H7 (cell line): ENCODE results near the gene CANT1. TPM values are rescaled to one million over a fixed set of nuclear protein-coding genes. Genes with fewer than 3 reads are reported as not detected.
"Not testable (repeated sequence)": the region's sequence is repeated elsewhere in the genome, so short reads cannot be mapped to it uniquely, and the experiment has no call there.

Experiments used
- DNase-seq: peaks from one replicate; pipeline ENCODE4 v3.0.0; 2012
- H3K27me3 ChIP-seq: 2 replicates; pipeline ENCODE4 v1.6.0; 2011; ENCODE audit warnings: mild to moderate bottlenecking, low read length; ENCODE audit not compliant: control insufficient read depth, insufficient read depth
- H3K36me3 ChIP-seq: replicated peaks from 2 replicates; pipeline ENCODE4 v1.5.1; 2011; ENCODE audit warnings: low read length; ENCODE audit not compliant: control insufficient read depth, insufficient read depth
- H3K4me3 ChIP-seq: 2 replicates; pipeline ENCODE4 v1.5.1; 2011; ENCODE audit warnings: low read depth, mild to moderate bottlenecking, control low read depth, low read length, moderate library complexity; ENCODE audit not compliant: insufficient read depth
- total RNA-seq: library from RNA; depleted of rRNA; stranded (reverse); fragments of >200 nt; shearing (Covaris generic); gene quantifications from 2 replicates; pipeline ENCODE4 v1.2.3, GENCODE V29; 2014

Gene CANT1
- total RNA-seq, 1 experiment from 2014 or later, result 29.6 TPM

GRCh38 chr17:79036596-79036995 is 27.0 kb upstream of the CANT1 start:
- no peaks in the 10 kb centered on the region for H3K36me3 ChIP-seq
- DNase-seq, result no peak
- no peak overlapping the region for H3K4me3 ChIP-seq
- no peaks in the 10 kb centered on the region for H3K27me3 ChIP-seq

GRCh38 chr17:79036181-79036580 is 26.6 kb upstream of the CANT1 start:
- no peak for DNase-seq
- no peaks in the 10 kb centered on the region for H3K36me3 ChIP-seq
- no peaks in the 10 kb centered on the region for H3K27me3 ChIP-seq
- H3K4me3 ChIP-seq, result no peak overlapping the region

DNA sequence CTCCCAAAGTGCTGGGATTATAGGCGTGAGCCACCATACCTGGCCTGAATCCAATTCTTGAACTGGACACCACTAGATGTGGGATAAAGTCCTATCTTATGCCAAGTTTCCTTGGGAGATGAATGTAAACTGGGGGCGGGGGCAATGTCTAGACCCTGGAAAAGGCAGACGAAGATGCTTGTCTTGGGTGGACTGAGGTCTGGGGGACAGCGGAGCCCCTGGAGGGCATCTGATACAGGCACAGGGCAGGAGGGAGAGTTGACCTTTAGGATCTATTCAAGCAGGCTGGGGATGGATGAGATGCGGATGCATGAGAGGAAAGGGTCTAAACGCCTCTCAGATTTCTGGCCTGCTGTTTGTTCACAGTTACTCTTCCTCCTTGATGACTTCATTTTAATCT is 26.1 kb upstream of the CANT1 start:
- Histone ChIP-seq H3K27me3 (no peaks in the 10 kb centered on the region), H3K4me3 (no peak overlapping the region), H3K36me3 (no peaks in the 10 kb centered on the region)
- no peak for DNase-seq

DNA sequence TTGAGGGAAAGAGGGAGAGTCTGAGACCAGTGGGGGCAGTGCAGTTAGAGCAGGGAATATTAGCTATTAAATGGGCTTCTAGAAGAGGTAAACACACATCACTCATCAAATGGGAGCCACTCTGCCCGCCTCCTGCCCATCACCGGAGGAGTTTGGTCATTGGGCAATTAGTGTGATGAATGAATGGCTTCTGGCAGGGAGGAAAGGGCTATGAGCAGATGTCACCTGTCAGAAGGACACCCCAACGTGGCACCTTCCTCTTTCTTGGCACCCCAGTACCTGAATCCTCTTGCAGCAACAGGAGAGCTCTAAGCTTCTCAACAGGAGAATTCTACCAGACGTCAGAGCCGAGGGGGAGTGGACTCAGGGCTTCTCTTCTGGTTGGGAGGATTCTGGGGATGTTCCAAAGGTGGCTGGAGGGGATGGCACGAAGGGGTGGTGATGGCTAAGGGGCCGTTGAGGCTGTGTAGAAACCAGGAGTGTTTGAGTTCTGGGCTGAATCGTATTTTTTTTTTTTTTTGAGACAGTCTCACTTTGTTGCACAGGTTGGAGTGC is 25.4 kb upstream of the CANT1 start:
- Histone ChIP-seq H3K4me3 (no peak overlapping the region), H3K27me3 (no peaks in the 10 kb centered on the region), H3K36me3 (no peaks in the 10 kb centered on the region)
- no peak for DNase-seq

GRCh38 chr17:79033741-79034501 is 24.4 kb upstream of the CANT1 start:
- H3K36me3 ChIP-seq, result no peaks in the 10 kb centered on the region
- no peak for DNase-seq
- H3K27me3 ChIP-seq, result no peaks in the 10 kb centered on the region
- no peak overlapping the region for H3K4me3 ChIP-seq

- Histone ChIP-seq H3K36me3 (no peaks in the 10 kb centered on the region), H3K27me3 (no peaks in the 10 kb centered on the region), H3K4me3 (no peak overlapping the region)
- no peak for DNase-seq
Observed at GRCh38 chr17:79033046-79033616, 23.6 kb upstream of the CANT1 start.

DNA sequence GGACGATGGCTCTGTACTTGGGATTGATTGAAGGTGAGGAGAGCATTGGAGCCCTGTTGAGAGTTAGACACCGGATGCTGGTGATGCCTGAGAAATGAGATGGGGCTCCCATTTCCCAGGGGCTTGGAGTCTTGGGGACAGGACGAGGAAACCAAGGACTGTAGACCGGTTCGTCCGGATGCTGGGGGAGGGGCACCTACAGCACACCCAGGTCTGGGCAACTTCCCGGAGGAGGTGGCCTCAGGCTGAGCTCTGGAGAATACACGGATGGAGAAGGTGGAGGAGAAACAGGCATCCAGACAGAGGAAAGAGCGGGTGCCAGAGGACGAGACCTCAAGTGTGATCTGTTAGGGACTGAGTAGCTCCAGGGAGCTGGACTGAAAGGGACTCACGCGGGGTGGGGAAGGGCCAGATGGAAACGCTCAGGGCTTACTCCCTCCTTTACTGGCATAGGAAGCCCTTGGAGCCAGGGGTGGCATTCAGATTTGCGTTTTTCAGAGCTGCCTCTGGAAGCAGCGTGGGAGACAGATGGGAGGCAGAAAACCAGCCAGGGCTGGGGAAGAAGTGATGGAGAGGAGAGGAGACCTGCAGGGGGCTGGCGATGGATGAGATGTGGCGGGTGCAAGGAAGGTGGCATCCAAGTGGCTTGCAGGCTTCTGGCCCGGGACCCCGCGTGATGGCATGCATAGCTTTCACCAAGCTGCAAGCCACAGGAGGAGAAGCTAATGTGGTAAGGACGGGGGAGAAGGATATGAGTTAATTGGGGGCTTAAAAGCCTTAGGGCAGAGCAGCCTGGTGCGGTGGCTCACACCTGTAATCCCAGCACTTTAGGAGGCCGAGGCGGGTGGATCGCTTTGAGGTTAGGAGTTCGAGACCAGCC is 22.7 kb upstream of the CANT1 start:
- DNase-seq, result no peak
- H3K36me3 ChIP-seq, result no peaks in the 10 kb centered on the region
- H3K27me3 ChIP-seq, result peaks cover 2% of the 10 kb centered on the region; the same call in 1 of the 2 replicates
- H3K4me3 ChIP-seq, result no peak overlapping the region

DNA sequence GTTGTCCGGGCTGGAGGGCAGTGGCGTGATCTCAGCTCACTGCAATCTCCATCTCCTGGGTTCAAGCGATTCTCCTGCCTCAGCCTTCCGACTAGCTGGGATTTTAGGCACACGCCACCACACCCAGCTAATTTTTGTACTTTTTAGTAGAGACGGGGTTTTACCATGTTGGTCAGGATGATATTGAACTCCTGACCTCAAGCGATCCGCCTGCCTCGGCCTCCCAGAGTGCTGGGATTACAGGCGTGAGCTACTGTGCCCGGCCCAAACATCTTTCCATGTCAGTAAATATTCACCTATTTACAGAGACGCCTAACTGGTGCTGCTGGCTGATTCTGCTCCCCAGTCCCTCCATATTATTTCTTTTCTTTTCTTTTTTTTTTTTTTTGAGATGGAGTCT is 21.1 kb upstream of the CANT1 start:
- H3K36me3 ChIP-seq, DNase-seq, H3K4me3 ChIP-seq: not testable (repeated sequence)
- peaks cover 10% of the 10 kb centered on the region for H3K27me3 ChIP-seq

- H3K27me3 ChIP-seq, result peaks cover 21% of the 10 kb centered on the region
- H3K36me3 ChIP-seq, result no peaks in the 10 kb centered on the region
- peak; percentile 25 for DNase-seq
- no peak overlapping the region for H3K4me3 ChIP-seq
Observed at GRCh38 chr17:79029327-79030009, 19.9 kb upstream of the CANT1 start.

GRCh38 chr17:79028496-79029326 is 19.1 kb upstream of the CANT1 start:
- Histone ChIP-seq H3K27me3 (peaks cover 29% of the 10 kb centered on the region), H3K4me3 (no peak overlapping the region)
- DNase-seq, result peak; percentile 64

GRCh38 chr17:79027925-79028491 is 18.4 kb upstream of the CANT1 start:
- Histone ChIP-seq H3K4me3 (no peak overlapping the region), H3K27me3 (peaks cover 36% of the 10 kb centered on the region), H3K36me3 (no peaks in the 10 kb centered on the region)
- DNase-seq, result peak; percentile 37

More at GRCh38 chr17:79028496-79029326, 19.1 kb upstream of the CANT1 start:
- no peaks in the 10 kb centered on the region for H3K36me3 ChIP-seq

DNA sequence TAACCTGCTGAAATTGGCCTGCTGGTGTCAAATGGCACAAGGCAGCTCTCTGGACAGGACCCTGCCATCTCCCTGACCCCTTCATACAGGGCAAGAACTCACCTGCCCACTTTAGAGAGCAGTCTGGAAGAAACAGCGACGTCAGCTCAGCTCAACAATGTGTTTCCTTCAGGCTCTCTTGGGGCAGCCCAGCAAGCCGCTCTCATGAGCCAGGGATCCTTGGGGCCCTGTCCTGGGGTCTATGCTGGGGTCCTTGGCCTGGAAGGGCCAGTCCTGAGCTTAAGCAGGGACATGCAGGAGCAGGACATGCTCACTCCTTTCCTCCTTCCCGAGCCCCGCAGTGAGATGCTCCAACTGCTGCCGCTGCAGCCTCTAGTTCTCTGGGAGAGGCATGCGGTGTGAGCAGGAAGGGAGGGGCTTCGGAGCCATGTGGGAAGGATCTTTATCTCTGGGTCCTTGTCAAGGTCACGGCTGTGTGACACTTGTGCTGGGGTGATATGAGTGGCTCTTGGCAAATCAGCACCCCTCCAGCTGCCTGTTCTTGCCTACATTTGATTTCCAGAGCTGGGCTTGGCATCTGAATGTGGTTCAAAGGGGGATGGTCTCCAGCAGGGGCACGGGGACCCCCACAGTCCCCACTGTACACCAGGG is 17.8 kb upstream of the CANT1 start:
- peak; percentile 46 for DNase-seq

More for the DNA sequence above, 17.8 kb upstream of the CANT1 start:
- Histone ChIP-seq H3K4me3 (no peak overlapping the region), H3K27me3 (peaks cover 42% of the 10 kb centered on the region), H3K36me3 (no peaks in the 10 kb centered on the region)
